HS-5 (cell line): ENCODE data around the gene KCNG2.

Experiments
- DNase-seq: peaks from one replicate; pipeline ENCODE4 v3.0.0-alpha.2; 2012; ENCODE audit warnings: low read depth

KCNG2 gene

GRCh38 chr18:79823120-79823519 is 25.4 kb downstream of the KCNG2 start:
- DNase-seq = no peak

- no peak for DNase-seq
Observed at GRCh38 chr18:79825913-79826312, 28.2 kb downstream of the KCNG2 start.

- DNase-seq = no peak
Observed at GRCh38 chr18:79826966-79827365, 29.2 kb downstream of the KCNG2 start.

GRCh38 chr18:79828258-79828657 is 30.5 kb downstream of the KCNG2 start:
- DNase-seq = no peak

- no peak for DNase-seq
Observed at GRCh38 chr18:79829136-79829854, 31.6 kb downstream of the KCNG2 start.

GRCh38 chr18:79832169-79832568 is 34.4 kb downstream of the KCNG2 start:
- DNase-seq = no peak

GRCh38 chr18:79834834-79835233 is 37.1 kb downstream of the KCNG2 start:
- DNase-seq = no peak

- DNase-seq = no peak
Observed at GRCh38 chr18:79841936-79842335, 44.2 kb downstream of the KCNG2 start.

GRCh38 chr18:79844999-79845563 is 47.3 kb downstream of the KCNG2 start:
- DNase-seq = no peak

- DNase-seq = no peak
Observed at GRCh38 chr18:79846936-79847557, 49.3 kb downstream of the KCNG2 start.

- DNase-seq = no peak
Observed at GRCh38 chr18:79847606-79848293, 50.0 kb downstream of the KCNG2 start.

- DNase-seq = no peak
Observed at GRCh38 chr18:79848294-79848578, 50.5 kb downstream of the KCNG2 start.

- DNase-seq = no peak
Observed at GRCh38 chr18:79848579-79849327, 51.0 kb downstream of the KCNG2 start.

GRCh38 chr18:79849328-79850207 is 51.8 kb downstream of the KCNG2 start:
- DNase-seq = no peak

GRCh38 chr18:79850731-79851130 is 53.0 kb downstream of the KCNG2 start:
- DNase-seq = no peak

- DNase-seq = no peak
Observed at GRCh38 chr18:79851489-79851888, 53.8 kb downstream of the KCNG2 start.

GRCh38 chr18:79851950-79852349 is 54.2 kb downstream of the KCNG2 start:
- no peak for DNase-seq

GRCh38 chr18:79852561-79853302 is 55.0 kb downstream of the KCNG2 start:
- no peak for DNase-seq

GRCh38 chr18:79853303-79853992 is 55.7 kb downstream of the KCNG2 start:
- no peak for DNase-seq

- DNase-seq = no peak
Observed at GRCh38 chr18:79853993-79854364, 56.2 kb downstream of the KCNG2 start.
